Activated effector memory CD4-positive, alpha-beta T cell treated with Interleukin-2 at 50 U/mL for 16 hours (primary cell): Measurements from ENCODE around the gene TVP23C.
"Not testable (repeated sequence)": the region's sequence is repeated elsewhere in the genome, so short reads cannot be mapped to it uniquely, and the experiment has no call there.

ENCODE experiments used
- DNase-seq: peaks from one replicate; pipeline ENCODE4 v3.0.0-alpha.2; 2020

Gene TVP23C

GRCh38 chr17:15526292-15527218 lies 36.7 kb downstream of the TVP23C start:
- DNase-seq, result not testable (repeated sequence)

- not testable (repeated sequence) for DNase-seq
Observed at GRCh38 chr17:15524990-15525985, 38.0 kb downstream of the TVP23C start.

- DNase-seq, result no peak
Observed at GRCh38 chr17:15516150-15516549, 47.1 kb downstream of the TVP23C start.

- no peak for DNase-seq
Observed at GRCh38 chr17:15514469-15514868, 48.8 kb downstream of the TVP23C start.

- DNase-seq, result no peak
Observed at GRCh38 chr17:15513856-15514459, 49.3 kb downstream of the TVP23C start.

GRCh38 chr17:15513058-15513791 lies 50.1 kb downstream of the TVP23C start:
- no peak for DNase-seq

GRCh38 chr17:15512071-15512709 lies 51.1 kb downstream of the TVP23C start:
- DNase-seq, result no peak

GRCh38 chr17:15511142-15511541 lies 52.1 kb downstream of the TVP23C start:
- no peak for DNase-seq

GRCh38 chr17:15510361-15510760 lies 52.9 kb downstream of the TVP23C start:
- DNase-seq, result no peak

GRCh38 chr17:15509095-15509494 lies 54.2 kb downstream of the TVP23C start:
- no peak for DNase-seq

- no peak for DNase-seq
Observed at GRCh38 chr17:15508466-15508865, 54.8 kb downstream of the TVP23C start.

GRCh38 chr17:15507896-15508295 lies 55.4 kb downstream of the TVP23C start:
- no peak for DNase-seq

- no peak for DNase-seq
Observed at GRCh38 chr17:15507001-15507400, 56.3 kb downstream of the TVP23C start.

- DNase-seq, result not testable (repeated sequence)
Observed at GRCh38 chr17:15505708-15506107, 57.6 kb downstream of the TVP23C start.

- no peak for DNase-seq
Observed at GRCh38 chr17:15503731-15504130, 59.6 kb downstream of the TVP23C start.

GRCh38 chr17:15502369-15503112 lies 60.7 kb downstream of the TVP23C start:
- peak; percentile 23 for DNase-seq

GRCh38 chr17:15501793-15502192 lies 61.5 kb downstream of the TVP23C start:
- DNase-seq, result no peak

GRCh38 chr17:15501282-15501681 lies 62.0 kb downstream of the TVP23C start:
- no peak for DNase-seq

- no peak for DNase-seq
Observed at GRCh38 chr17:15498107-15498506, 65.2 kb downstream of the TVP23C start.

- DNase-seq, result no peak
Observed at GRCh38 chr17:15496735-15497670, 66.3 kb downstream of the TVP23C start.
